Forelimb muscle (tissue), 1 donor: Measurements from ENCODE around the gene DEXI. TPM values are rescaled to one million over a fixed set of nuclear protein-coding genes. Genes with fewer than 3 reads are reported as not detected.

Experiments used
- DNase-seq: peaks from one replicate; pipeline ENCODE4 v3.0.0-alpha.2; 2013; ENCODE audit warnings: low read depth
- polyA plus RNA-seq: library from polyadenylated mRNA; unstranded; fragments of 120-200 nt; gene quantifications from one replicate; pipeline ENCODE4 v1.2.1, GENCODE V29; 2013; ENCODE audit not compliant: insufficient read length

Gene DEXI
- polyA plus RNA-seq, 1 donor, result 56.9 TPM

GRCh38 chr16:10892782-10893318 is 49.4 kb downstream of the DEXI start:
- no peak for DNase-seq

- no peak for DNase-seq
These were observed 52.4 kb downstream of the DEXI start for GRCh38 chr16:10889855-10890254.

GRCh38 chr16:10888320-10888937 is 53.8 kb downstream of the DEXI start:
- no peak for DNase-seq

GRCh38 chr16:10885246-10885645 is 57.0 kb downstream of the DEXI start:
- no peak for DNase-seq

GRCh38 chr16:10883004-10883403 is 59.3 kb downstream of the DEXI start:
- no peak for DNase-seq

GRCh38 chr16:10881479-10882030 is 60.7 kb downstream of the DEXI start:
- DNase-seq, result no peak

- DNase-seq, result no peak
These were observed 61.4 kb downstream of the DEXI start for GRCh38 chr16:10880594-10881452.

- DNase-seq, result no peak
These were observed 62.3 kb downstream of the DEXI start for GRCh38 chr16:10879681-10880589.

Other genes with a start within 250 kb of the DEXI start
- 0.20 TPM for gene TEKT5, start 247.5 kb downstream of the DEXI start, polyA plus RNA-seq
- 31.2 TPM for gene NUBP1, start 198.6 kb downstream of the DEXI start, polyA plus RNA-seq
- 2.3 TPM for gene TVP23A, start 123.7 kb downstream of the DEXI start, polyA plus RNA-seq
- 3.2 TPM for gene CIITA, start 65.3 kb downstream of the DEXI start, polyA plus RNA-seq
- gene CLEC16A, start 2.1 kb upstream of the DEXI start, polyA plus RNA-seq, result 14.5 TPM